CD1c-positive myeloid dendritic cell (primary cell): ENCODE results near the gene SUCO.

Experiments
- DNase-seq: peaks from one replicate; pipeline ENCODE4 v3.0.0-alpha.2; 2016; ENCODE audit errors: extremely low spot score

Gene SUCO

DNA sequence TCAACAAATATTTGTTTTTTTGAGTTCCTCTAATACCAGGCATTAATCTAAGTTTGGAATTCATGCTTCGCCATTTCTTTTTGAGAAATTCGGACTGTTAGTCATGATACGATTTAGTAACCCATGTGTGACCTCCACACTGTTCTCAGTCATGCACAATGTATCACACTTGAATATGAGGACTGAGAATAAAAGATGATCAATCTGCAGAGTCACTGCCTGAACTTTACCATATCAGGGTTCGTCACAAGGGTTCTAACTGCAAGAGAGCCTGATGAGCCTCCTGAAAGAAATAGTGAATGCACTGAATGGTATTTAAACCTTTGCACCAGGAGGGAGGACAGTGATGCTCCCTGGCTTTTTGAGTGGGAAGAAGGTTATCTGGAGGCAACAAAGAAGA, 115.0 kb downstream of the SUCO start:
- DNase-seq: no peak

DNA sequence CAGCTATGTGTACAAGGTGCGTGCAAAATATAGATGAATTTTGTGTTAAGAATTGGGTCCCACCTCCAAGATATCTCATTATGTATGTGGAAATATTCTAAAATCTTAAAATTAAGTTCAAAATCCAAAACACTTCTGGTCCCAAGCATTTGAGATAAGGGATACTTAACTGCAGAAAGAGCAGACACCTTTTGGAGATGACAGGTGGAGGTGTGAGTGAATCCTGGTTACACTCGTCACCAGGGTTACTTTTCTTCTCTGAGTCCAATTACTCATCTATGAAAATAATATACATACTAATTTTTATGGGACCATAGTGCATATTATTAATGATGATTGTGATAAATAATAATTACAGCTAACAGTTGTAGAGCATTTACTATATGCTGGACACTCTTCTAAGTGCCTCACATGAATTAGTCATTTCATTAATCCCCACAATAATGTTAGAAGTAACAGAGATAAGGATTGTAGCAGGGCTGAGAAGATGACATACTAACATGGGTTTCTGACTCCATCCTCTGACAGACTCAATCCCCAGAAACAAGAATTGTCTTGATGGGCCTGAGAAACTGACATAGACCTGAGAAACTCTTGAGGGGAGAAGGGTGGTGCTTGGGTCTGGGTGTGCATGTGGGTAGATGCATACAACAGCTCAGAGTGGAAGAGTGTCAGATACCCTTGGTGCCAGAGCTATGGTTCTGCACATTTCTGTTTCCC, 117.7 kb downstream of the SUCO start:
- DNase-seq: no peak

DNA sequence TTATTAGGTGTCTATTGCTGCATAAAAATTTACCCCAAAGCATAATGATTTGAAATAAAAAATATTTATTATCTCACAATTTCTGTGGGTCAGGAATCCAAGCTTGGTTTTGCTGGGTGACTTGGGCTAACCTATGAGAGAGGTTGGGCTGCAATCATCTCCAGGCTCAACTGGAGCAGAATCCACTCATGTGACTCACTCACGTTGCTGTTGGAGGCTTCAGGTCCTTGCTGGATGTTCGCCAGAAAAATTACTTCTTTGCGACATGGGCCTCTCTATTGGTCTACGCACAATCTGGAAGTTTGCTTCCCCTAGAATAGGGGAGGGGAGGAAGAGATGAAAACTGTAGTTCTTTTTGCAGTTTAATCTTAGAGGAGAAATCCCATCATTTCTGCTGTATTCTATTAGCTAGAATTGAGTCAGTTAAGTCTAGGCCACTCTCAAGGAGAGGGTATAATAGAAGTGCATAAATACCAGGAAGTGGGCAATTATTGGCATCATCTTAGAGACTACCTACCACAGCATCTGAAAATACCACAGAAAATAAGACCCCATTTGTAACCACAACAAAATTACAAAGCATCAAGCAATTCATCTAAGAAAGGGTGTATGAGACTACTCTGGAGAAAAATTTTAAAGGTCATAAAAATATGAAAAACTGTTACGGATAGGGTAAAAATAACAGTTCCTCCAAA, 120.2 kb downstream of the SUCO start:
- no peak for DNase-seq

DNA sequence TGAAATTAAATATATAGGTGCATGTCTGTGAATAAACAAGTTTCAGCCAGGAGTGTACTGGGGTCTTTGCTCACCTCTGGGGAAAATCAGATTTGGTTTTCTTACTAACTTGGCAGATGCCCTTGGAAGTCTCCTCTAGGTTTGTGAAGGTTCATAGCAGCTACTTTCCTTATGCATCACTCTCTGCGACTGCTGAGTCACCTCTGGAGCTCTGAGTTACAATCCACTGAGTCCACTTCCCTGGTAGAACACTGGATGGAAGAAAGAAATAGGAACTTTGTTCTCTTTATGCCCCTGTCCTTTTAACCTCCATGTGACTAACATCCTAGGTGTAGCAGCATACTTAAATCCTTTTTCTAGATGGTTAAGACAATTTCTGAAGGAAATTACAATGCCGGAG, 121.6 kb downstream of the SUCO start:
- no peak for DNase-seq

DNA sequence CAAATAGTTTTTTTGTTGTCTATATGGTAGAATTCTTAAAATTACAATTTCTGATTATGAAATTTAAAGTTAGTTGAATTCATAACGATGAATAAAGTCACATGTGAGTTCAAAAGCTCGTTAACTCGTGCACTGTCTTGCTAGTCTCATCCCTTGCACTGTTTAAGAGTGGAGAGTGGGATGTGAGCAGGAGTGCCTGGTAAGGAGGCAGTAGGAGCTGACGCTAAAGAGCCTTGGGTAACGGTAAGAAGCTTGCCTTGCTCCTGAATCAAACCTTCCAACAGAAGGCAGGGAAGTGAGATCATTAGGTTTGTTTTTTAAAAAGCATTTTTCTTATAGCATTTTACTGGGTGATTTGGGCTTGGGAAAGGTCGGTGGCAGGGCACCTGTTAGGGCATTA, 123.6 kb downstream of the SUCO start:
- DNase-seq: no peak

DNA sequence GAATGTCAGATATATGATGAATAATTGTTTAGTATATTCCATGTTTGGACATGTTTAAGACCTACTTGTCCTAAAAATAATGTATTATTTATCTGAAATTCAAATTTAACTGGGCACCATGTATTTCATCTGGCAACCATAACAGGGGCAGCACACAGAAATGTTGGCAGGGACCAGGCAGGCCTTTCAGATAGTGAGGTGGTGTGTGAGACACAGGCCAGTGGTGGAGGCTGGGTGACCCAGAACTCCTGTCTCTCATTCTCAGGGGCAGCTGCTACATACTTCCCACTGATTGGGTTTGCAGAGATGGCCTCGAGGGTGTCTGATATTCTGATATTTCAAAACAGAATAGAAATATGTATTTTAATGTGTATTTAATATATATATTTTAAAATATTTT, 124.6 kb downstream of the SUCO start:
- DNase-seq: no peak

DNA sequence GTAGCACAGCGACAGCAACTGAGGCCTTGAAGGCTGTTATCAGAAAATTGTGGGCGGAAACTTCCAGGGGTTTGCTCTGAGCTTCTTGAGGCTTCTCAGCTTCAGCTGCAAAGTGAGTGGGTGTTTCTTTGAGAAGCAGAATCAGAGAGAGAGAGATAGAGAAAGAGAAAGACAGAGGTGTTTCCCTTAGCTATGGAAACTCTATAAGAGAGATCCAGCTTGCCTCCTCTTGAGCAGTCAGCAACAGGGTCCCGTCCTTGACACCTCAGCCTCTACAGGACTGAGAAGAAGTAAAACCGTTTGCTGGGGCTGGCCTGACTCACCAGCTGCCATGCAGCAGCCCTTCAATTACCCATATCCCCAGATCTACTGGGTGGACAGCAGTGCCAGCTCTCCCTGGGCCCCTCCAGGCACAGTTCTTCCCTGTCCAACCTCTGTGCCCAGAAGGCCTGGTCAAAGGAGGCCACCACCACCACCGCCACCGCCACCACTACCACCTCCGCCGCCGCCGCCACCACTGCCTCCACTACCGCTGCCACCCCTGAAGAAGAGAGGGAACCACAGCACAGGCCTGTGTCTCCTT, 126.0 kb downstream of the SUCO start, which contains the start of gene FASLG:
Gene FASLG (plus strand): TSS at position 233 of the 583 bp plus-strand sequence. CDS start 99 bp downstream, at position 332.
- DNase-seq: peak; percentile 15

DNA sequence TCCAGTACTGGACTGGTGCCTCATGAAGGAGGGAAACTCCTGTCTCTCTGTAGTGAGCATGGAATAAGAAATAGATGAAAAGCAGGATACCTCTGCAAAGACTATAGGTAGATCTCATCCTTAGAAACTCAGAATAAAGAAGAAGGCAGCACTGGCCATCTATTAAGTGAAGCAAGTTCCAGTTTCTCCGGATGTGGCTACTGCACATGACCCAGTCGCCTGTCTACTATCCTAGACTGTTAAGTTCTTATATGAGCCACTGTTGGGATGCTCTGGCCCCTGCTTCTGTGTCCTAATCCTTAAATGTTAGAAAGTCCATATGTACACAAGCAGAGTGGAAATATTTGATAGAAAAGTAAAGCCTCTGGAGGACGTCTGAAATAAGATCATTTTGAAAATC, 128.2 kb downstream of the SUCO start:
- no peak for DNase-seq
